Right renal pelvis (tissue), 4 donors: ENCODE measurements around the gene TACR3. TPM values are rescaled to one million over a fixed set of nuclear protein-coding genes. Genes with fewer than 3 reads are reported as not detected.
"Not testable (repeated sequence)": the region's sequence is repeated elsewhere in the genome, so short reads cannot be mapped to it uniquely, and the experiment has no call there.

ENCODE experiments used
- DNase-seq, 4 donors: peaks; one replicate each; pipeline ENCODE4 v3.0.0-alpha.2; 2013; ENCODE audit warnings: low read depth in 4 of 4, low spot score in 3 of 4, missing footprints in 1 of 4
- polyA plus RNA-seq, 4 donors: library from polyadenylated mRNA; unstranded; fragments of 120-200 nt; gene quantifications; one replicate each; pipeline ENCODE4 v1.2.1, GENCODE V29; 2013; ENCODE audit not compliant: insufficient read length in 4 of 4

Gene TACR3
- 1 to 10 TPM; 2.2 to 3.1 (median 2.7) TPM for polyA plus RNA-seq

GRCh38 chr4:103719830-103720207 lies at the start of gene TACR3:
Gene TACR3, minus strand, starts transcription at chr4:103719985. Its CDS starts 310 bp downstream, at chr4:103719675.
- DNase-seq = peak; percentile 32 to 44 (median 37)

GRCh38 chr4:103757631-103758030 lies 37.8 kb upstream of the TACR3 start:
- DNase-seq = no peak

GRCh38 chr4:103756741-103757140 lies 37.0 kb upstream of the TACR3 start:
- DNase-seq = no peak

- no peak for DNase-seq
Observed at GRCh38 chr4:103754844-103755243, 35.1 kb upstream of the TACR3 start.

- no peak for DNase-seq
Observed at GRCh38 chr4:103753868-103754653, 34.3 kb upstream of the TACR3 start.

GRCh38 chr4:103723150-103723549 lies 3.4 kb upstream of the TACR3 start:
- not testable (repeated sequence) for DNase-seq

GRCh38 chr4:103721251-103721650 lies 1.5 kb upstream of the TACR3 start:
- DNase-seq = no peak

GRCh38 chr4:103720661-103721060 lies 876 bp upstream of the TACR3 start:
- DNase-seq = no peak

- DNase-seq = peak; percentile 11 to 33 (median 20)
Observed at GRCh38 chr4:103719105-103719829, 518 bp downstream of the TACR3 start.

GRCh38 chr4:103692615-103693014 lies 27.2 kb downstream of the TACR3 start:
- no peak for DNase-seq

GRCh38 chr4:103673983-103674382 lies 45.8 kb downstream of the TACR3 start:
- DNase-seq = no peak

GRCh38 chr4:103666764-103667163 lies 53.0 kb downstream of the TACR3 start:
- DNase-seq = not testable (repeated sequence)

GRCh38 chr4:103664436-103665075 lies 55.2 kb downstream of the TACR3 start:
- no peak for DNase-seq

GRCh38 chr4:103648541-103648940 lies 71.2 kb downstream of the TACR3 start:
- DNase-seq = no peak

GRCh38 chr4:103645991-103646390 lies 73.8 kb downstream of the TACR3 start:
- no peak for DNase-seq

- no peak for DNase-seq
Observed at GRCh38 chr4:103634236-103634635, 85.5 kb downstream of the TACR3 start.

- no peak for DNase-seq
Observed at GRCh38 chr4:103626296-103626695, 93.5 kb downstream of the TACR3 start.

- DNase-seq = no peak
Observed at GRCh38 chr4:103591841-103592240, 127.9 kb downstream of the TACR3 start.

GRCh38 chr4:103567591-103567990 lies 152.2 kb downstream of the TACR3 start:
- DNase-seq = no peak

- not testable (repeated sequence) for DNase-seq
Observed at GRCh38 chr4:103559178-103559577, 160.6 kb downstream of the TACR3 start.
